Erythroblast (primary cell): ENCODE results near the gene ST6GALNAC3.

Experiments used
- GATA1 ChIP-seq: IDR thresholded peaks from 2 replicates; pipeline ENCODE4 v1.6.1; 2011; ENCODE audit warnings: low read depth, mild to moderate bottlenecking, control low read depth, low read length, moderate library complexity
- POLR2A ChIP-seq: IDR thresholded peaks from 2 replicates; pipeline ENCODE4 v1.6.1; 2011; ENCODE audit warnings: mild to moderate bottlenecking, low read length

DNA sequence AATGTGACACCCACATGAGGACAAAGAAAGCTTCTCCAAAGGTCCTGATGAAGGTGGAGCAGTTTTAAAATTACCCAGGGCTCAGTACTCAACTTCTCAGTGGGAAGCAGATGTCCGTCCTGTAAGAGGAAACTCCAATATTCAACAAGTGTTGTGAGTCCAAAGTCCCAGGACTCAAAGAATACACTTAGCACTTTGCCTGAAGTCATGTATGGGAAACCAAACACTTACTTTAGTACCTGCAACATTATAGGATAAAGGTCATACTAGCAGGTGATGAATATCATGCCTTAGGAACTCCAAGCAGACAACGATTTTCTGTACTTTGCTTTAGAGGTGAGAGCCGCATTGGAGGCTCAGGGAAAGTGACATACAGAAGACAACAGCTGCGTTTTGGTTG lies 37.2 kb upstream of the ST6GALNAC3 start:
- TF ChIP-seq POLR2A (no peak), GATA1 (no peak)
